H9 (cell line): ENCODE results near the gene CX3CR1. TPM values are rescaled to one million over a fixed set of nuclear protein-coding genes. Genes with fewer than 3 reads are reported as not detected.

Experiments
- DNase-seq: peaks from one replicate; pipeline ENCODE4 v3.0.0-alpha.2; 2017
- H2AFZ ChIP-seq: one replicate; pipeline ENCODE4 v1.6.1; 2013; ENCODE audit warnings: mild to moderate bottlenecking, low read length, control low read depth, moderate library complexity
- H2AK5ac ChIP-seq: 2 replicates; pipeline ENCODE4 v1.6.1; 2013; ENCODE audit warnings: low read length, control low read depth, mixed read lengths; ENCODE audit not compliant: insufficient read length
- H2BK120ac ChIP-seq: one replicate; pipeline ENCODE4 v1.6.1; 2013; ENCODE audit warnings: low read depth, mild to moderate bottlenecking, low read length, control low read depth, inconsistent platforms; ENCODE audit not compliant: poor library complexity, severe bottlenecking
- H2BK12ac ChIP-seq: 2 replicates; pipeline ENCODE4 v1.6.1; 2013; ENCODE audit warnings: low read length, control low read depth, mixed read lengths, low read depth; ENCODE audit not compliant: insufficient read length
- H2BK15ac ChIP-seq: 2 replicates; pipeline ENCODE4 v1.6.1; 2013; ENCODE audit warnings: low read depth, low read length, control low read depth
- H2BK20ac ChIP-seq: one replicate; pipeline ENCODE4 v1.6.1; 2013; ENCODE audit warnings: low read depth, mild to moderate bottlenecking, low read length, control low read depth, inconsistent platforms; ENCODE audit not compliant: poor library complexity, severe bottlenecking
- H2BK5ac ChIP-seq: 2 replicates; pipeline ENCODE4 v1.6.1; 2013; ENCODE audit warnings: low read length, control low read depth, mixed read lengths; ENCODE audit not compliant: insufficient read length
- H3K14ac ChIP-seq: 2 replicates; pipeline ENCODE4 v1.6.1; 2013; ENCODE audit warnings: low read length, control low read depth; ENCODE audit not compliant: insufficient read depth
- H3K18ac ChIP-seq: 2 replicates; pipeline ENCODE4 v1.6.1; 2013; ENCODE audit warnings: low read depth, mild to moderate bottlenecking, mixed read lengths, low read length, control low read depth; ENCODE audit not compliant: insufficient read length
- H3K23ac ChIP-seq: 2 replicates; pipeline ENCODE4 v1.6.1; 2013; ENCODE audit warnings: low read length, control low read depth, mixed read lengths, low read depth; ENCODE audit not compliant: insufficient read length
- H3K23me2 ChIP-seq: 2 replicates; pipeline ENCODE4 v1.6.1; 2013; ENCODE audit warnings: low read depth, mild to moderate bottlenecking, mixed read lengths, low read length, control low read depth; ENCODE audit not compliant: insufficient read length, poor library complexity, severe bottlenecking
- H3K27ac ChIP-seq: 2 replicates; pipeline ENCODE4 v1.5.1; 2013; ENCODE audit warnings: low read length, control low read depth, mixed read lengths, low read depth; ENCODE audit not compliant: insufficient read length
- H3K27me3 ChIP-seq: 2 replicates; pipeline ENCODE4 v1.6.1; 2013; ENCODE audit warnings: low read length, control low read depth, inconsistent platforms; ENCODE audit not compliant: insufficient read depth
- H3K4ac ChIP-seq: 2 replicates; pipeline ENCODE4 v1.6.1; 2013; ENCODE audit warnings: low read depth, mild to moderate bottlenecking, control low read depth, inconsistent platforms, low read length, moderate library complexity
- H3K4me1 ChIP-seq: 2 replicates; pipeline ENCODE4 v1.6.1; 2013; ENCODE audit warnings: low read length, control low read depth, inconsistent platforms; ENCODE audit not compliant: insufficient read depth
- H3K4me2 ChIP-seq: 2 replicates; pipeline ENCODE4 v1.6.1; 2013; ENCODE audit warnings: low read length, control low read depth, mixed read lengths; ENCODE audit not compliant: insufficient read length, insufficient read depth
- H3K56ac ChIP-seq: 2 replicates; pipeline ENCODE4 v1.6.1; 2013; ENCODE audit warnings: low read depth, mild to moderate bottlenecking, mixed read lengths, low read length, control low read depth; ENCODE audit not compliant: insufficient read length
- H3K79me1 ChIP-seq: 2 replicates; pipeline ENCODE4 v1.6.1; 2013; ENCODE audit warnings: low read depth, mild to moderate bottlenecking, moderate library complexity, low read length, control low read depth, inconsistent platforms; ENCODE audit not compliant: insufficient read depth, poor library complexity, severe bottlenecking
- H3K79me2 ChIP-seq: 2 replicates; pipeline ENCODE4 v1.6.1; 2013; ENCODE audit warnings: low read length, control low read depth, inconsistent platforms; ENCODE audit not compliant: insufficient read depth
- H3K9ac ChIP-seq: 2 replicates; pipeline ENCODE4 v1.6.1; 2013; ENCODE audit warnings: low read length, control low read depth, mixed read lengths; ENCODE audit not compliant: insufficient read length; ENCODE audit errors: extremely low read depth
- H3K9me3 ChIP-seq: one replicate; pipeline ENCODE4 v1.6.1; 2013; ENCODE audit warnings: low read depth, low read length, inconsistent platforms; ENCODE audit not compliant: control insufficient read depth
- H3T11ph ChIP-seq: one replicate; pipeline ENCODE4 v1.6.1; 2013; ENCODE audit warnings: mild to moderate bottlenecking, low read length, control low read depth, inconsistent platforms
- H4K20me1 ChIP-seq: one replicate; pipeline ENCODE4 v1.6.1; 2013; ENCODE audit not compliant: control insufficient read depth, insufficient read length, insufficient read depth
- H4K5ac ChIP-seq: 2 replicates; pipeline ENCODE4 v1.6.1; 2013; ENCODE audit warnings: low read depth, mild to moderate bottlenecking, mixed read lengths, low read length, control low read depth; ENCODE audit not compliant: insufficient read length
- H4K8ac ChIP-seq: replicated peaks from 2 replicates; pipeline ENCODE4 v1.6.1; 2013; ENCODE audit warnings: low read length, control low read depth, mixed read lengths, low read depth; ENCODE audit not compliant: insufficient read length
- H4K91ac ChIP-seq: 2 replicates; pipeline ENCODE4 v1.6.1; 2013; ENCODE audit warnings: low read depth, mild to moderate bottlenecking, moderate library complexity, mixed read lengths, low read length, control low read depth; ENCODE audit not compliant: insufficient read length
- H3K27ac Mint-ChIP-seq, 3 experiments: 2 replicates in 2 of 3; 3 replicates in 1 of 3; pipeline ENCODE4 v1.8.0; 2020 to 2021; ENCODE audit warnings: mixed read lengths in 3 of 3, mild to moderate bottlenecking in 1 of 3, moderate library complexity in 1 of 3
- H3K27me3 Mint-ChIP-seq: 2 replicates; pipeline ENCODE4 v1.8.0; 2021; ENCODE audit warnings: low read depth, mild to moderate bottlenecking, moderate library complexity, mixed read lengths
- H3K36me3 Mint-ChIP-seq, 3 experiments: 2 replicates in 2 of 3; 3 replicates in 1 of 3; pipeline ENCODE4 v1.8.0; 2020 to 2021; ENCODE audit warnings: low read depth in 3 of 3, mixed read lengths in 3 of 3; ENCODE audit not compliant: insufficient read depth in 1 of 3
- H3K4me1 Mint-ChIP-seq, 2 experiments: 2 replicates each; pipeline ENCODE4 v1.8.0; 2020; ENCODE audit warnings: mixed read lengths in 2 of 2
- H3K4me3 Mint-ChIP-seq, 2 experiments: 2 replicates in 1 of 2; 3 replicates in 1 of 2; pipeline ENCODE4 v1.8.0; 2020 to 2021; ENCODE audit warnings: mild to moderate bottlenecking in 2 of 2, mixed read lengths in 2 of 2, moderate library complexity in 1 of 2
- H3K9me3 Mint-ChIP-seq, 2 experiments: 2 replicates in 1 of 2; 3 replicates in 1 of 2; pipeline ENCODE4 v1.8.0; 2020; ENCODE audit warnings: mild to moderate bottlenecking in 2 of 2, mixed read lengths in 2 of 2, moderate library complexity in 1 of 2
- WGBS: extraction: QIAGEN DNeasy Blood & Tissue Kit; methylation state at CpG from one replicate; pipeline ENCODE4 v1.1.7; 2013; ENCODE audit warnings: missing lambda C conversion rate, low lambda C conversion rate, mixed read lengths; ENCODE audit not compliant: insufficient read length; ENCODE audit errors: extremely low coverage; 5-methylcytosine and 5-hydroxymethylcytosine counted together
- total RNA-seq: library from RNA; stranded (reverse); gene quantifications from 2 replicates; pipeline ENCODE4 v1.2.1, GENCODE V29; 2021
- TF ChIP-seq, protein P1 (sequence below): fragments of 200-600 bp; sonication (generic); conservative IDR thresholded peaks from 3 replicates; pipeline ENCODE4 v1.8.0; 2021; ENCODE audit warnings: antibody characterized with exemption, mild to moderate bottlenecking

CX3CR1 gene
- total RNA-seq, 1 experiment from 2014 or later, result not detected

DNA sequence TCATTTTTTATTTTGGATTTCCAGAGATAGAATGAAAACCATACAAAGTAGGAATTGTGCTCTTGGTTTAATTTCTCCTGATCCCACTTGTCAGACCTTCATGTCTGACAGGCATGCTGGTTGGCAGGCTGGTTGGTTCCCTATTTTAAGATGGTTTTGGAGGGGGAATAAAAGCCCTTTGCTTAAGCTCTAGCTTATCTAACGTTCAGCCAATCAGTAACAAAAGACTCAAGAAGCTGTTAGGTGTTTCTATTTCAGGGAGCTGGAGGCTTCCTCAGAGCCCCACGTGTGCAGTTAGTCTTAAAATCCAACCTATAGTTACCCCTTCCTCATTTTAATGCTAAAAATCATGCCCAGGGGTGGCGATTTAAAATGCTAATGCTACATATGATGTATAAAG, 47.0 kb downstream of the CX3CR1 start:
- H3K4me3 Mint-ChIP-seq, result no peak overlapping the region
- no CpG with 5 or more reads among the region's 3 CpGs for WGBS

More for the DNA sequence above, 47.0 kb downstream of the CX3CR1 start:
- Histone ChIP-seq H3K27me3 (no peaks in the 10 kb centered on the region), H2BK120ac (no peak overlapping the region), H3K18ac (no peak overlapping the region), H2BK12ac (no peak overlapping the region), H3T11ph (no peak overlapping the region), H2BK5ac (no peak overlapping the region), H3K9ac (no peak overlapping the region), H3K56ac (no peak overlapping the region), H2BK15ac (no peak overlapping the region), H2AK5ac (no peak overlapping the region), H4K91ac (no peak overlapping the region), H3K4me2 (no peak overlapping the region), H3K4ac (no peak overlapping the region), H3K79me2 (no peaks in the 10 kb centered on the region), H3K14ac (no peak overlapping the region), H4K5ac (no peak overlapping the region), H3K23me2 (no peaks in the 10 kb centered on the region), H4K20me1 (no peaks in the 10 kb centered on the region), H3K27ac (no peak overlapping the region), H3K9me3 (no peaks in the 10 kb centered on the region), H4K8ac (no peak overlapping the region), H2AFZ (no peak overlapping the region), H3K79me1 (no peaks in the 10 kb centered on the region), H3K4me1 (no peaks in the 10 kb centered on the region; the same call in 1 of the 2 replicates), H3K23ac (no peak overlapping the region), H2BK20ac (no peak overlapping the region)
- TF ChIP-seq, protein P1, sequence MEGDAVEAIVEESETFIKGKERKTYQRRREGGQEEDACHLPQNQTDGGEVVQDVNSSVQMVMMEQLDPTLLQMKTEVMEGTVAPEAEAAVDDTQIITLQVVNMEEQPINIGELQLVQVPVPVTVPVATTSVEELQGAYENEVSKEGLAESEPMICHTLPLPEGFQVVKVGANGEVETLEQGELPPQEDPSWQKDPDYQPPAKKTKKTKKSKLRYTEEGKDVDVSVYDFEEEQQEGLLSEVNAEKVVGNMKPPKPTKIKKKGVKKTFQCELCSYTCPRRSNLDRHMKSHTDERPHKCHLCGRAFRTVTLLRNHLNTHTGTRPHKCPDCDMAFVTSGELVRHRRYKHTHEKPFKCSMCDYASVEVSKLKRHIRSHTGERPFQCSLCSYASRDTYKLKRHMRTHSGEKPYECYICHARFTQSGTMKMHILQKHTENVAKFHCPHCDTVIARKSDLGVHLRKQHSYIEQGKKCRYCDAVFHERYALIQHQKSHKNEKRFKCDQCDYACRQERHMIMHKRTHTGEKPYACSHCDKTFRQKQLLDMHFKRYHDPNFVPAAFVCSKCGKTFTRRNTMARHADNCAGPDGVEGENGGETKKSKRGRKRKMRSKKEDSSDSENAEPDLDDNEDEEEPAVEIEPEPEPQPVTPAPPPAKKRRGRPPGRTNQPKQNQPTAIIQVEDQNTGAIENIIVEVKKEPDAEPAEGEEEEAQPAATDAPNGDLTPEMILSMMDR, result no peak
- Mint-ChIP-seq H3K4me1 (peaks cover 3% of the 10 kb centered on the region in 2 experiments; a peak in 2 of 4 replicates), H3K27ac (no peak overlapping the region), H3K9me3 (peaks cover 10 to 14% of the 10 kb centered on the region in 2 experiments; a peak in 4 of 5 replicates), H3K27me3 (peaks cover 22% of the 10 kb centered on the region), H3K36me3 (peaks cover 0 to 5% (median 0%) of the 10 kb centered on the region in 3 experiments; a peak in 1 of 7 replicates)
- DNase-seq, result no peak
